ENCODE results near the gene STXBP6. TPM values are rescaled to one million over a fixed set of nuclear protein-coding genes. Genes with fewer than 3 reads are reported as not detected.

Gene STXBP6
- total RNA-seq, 4 donors from 2014 or later = 7.1 to 16.8 (median 8.9) TPM

- no peaks in the 10 kb centered on the region for H3K9me3 ChIP-seq
- no peak overlapping the region for H3K4me3 ChIP-seq
- no peaks in the 10 kb centered on the region for H3K36me3 ChIP-seq
- no peaks in the 10 kb centered on the region for H3K27me3 ChIP-seq
- in situ Hi-C loops (cut with MboI; ENCODE audit: low pct_ligation_motif_present in 1 of 4, low pct_unique_long_range_greater_than_20kb in 1 of 4, low sequenced_read_pairs in 3 of 4) = no loop called here
- DNase-seq = no peak
- intact Hi-C loops (cut with DNase I; ENCODE audit: low total_unique reads) = no loop called here
- no peak overlapping the region for H3K27ac ChIP-seq
- TF ChIP-seq EP300 (IDR thresholded peaks at IDR 0.05; ENCODE audit: low read depth) = no peak
- H3K4me1 ChIP-seq = no peaks in the 10 kb centered on the region
- WGBS, 2 donors (ENCODE audit: low coverage in 1 of 2) = 75 to 76% methylated on average over 2 to 4 of the region's 4 CpGs
Measured at GRCh38 chr14:25074099-25074685, 24.2 kb upstream of the STXBP6 start.

GRCh38 chr14:25069879-25070278 is 19.9 kb upstream of the STXBP6 start:
- in situ Hi-C loops (cut with MboI; ENCODE audit: low pct_ligation_motif_present in 1 of 4, low pct_unique_long_range_greater_than_20kb in 1 of 4, low sequenced_read_pairs in 3 of 4) = no loop called here
- DNase-seq = no peak
- no peaks in the 10 kb centered on the region for H3K4me1 ChIP-seq
- H3K4me3 ChIP-seq = no peak overlapping the region
- no peaks in the 10 kb centered on the region for H3K27me3 ChIP-seq
- intact Hi-C loops (cut with DNase I; ENCODE audit: low total_unique reads) = no loop called here
- no peak overlapping the region for H3K27ac ChIP-seq
- no peak for TF ChIP-seq POLR2AphosphoS5 (IDR thresholded peaks at IDR 0.05)
- no peak for TF ChIP-seq POLR2A (IDR thresholded peaks at IDR 0.05)
- TF ChIP-seq CTCF (IDR thresholded peaks at IDR 0.05) = no peak
- no peak for TF ChIP-seq EP300 (IDR thresholded peaks at IDR 0.05; ENCODE audit: low read depth)
- 89 to 100% methylated on average over 2 to 7 of the region's 7 CpGs for WGBS, 2 donors (ENCODE audit: low coverage in 1 of 2)
- H3K36me3 ChIP-seq = no peaks in the 10 kb centered on the region
- H3K9me3 ChIP-seq = no peaks in the 10 kb centered on the region

GRCh38 chr14:25067600-25067999 is 17.7 kb upstream of the STXBP6 start:
- no peak overlapping the region for H3K4me3 ChIP-seq
- DNase-seq = no peak
- 83 to 88% methylated on average over 2 of the region's 2 CpGs for WGBS, 2 donors (ENCODE audit: low coverage in 1 of 2)
- no peaks in the 10 kb centered on the region for H3K4me1 ChIP-seq
- no peaks in the 10 kb centered on the region for H3K36me3 ChIP-seq
- H3K27me3 ChIP-seq = no peaks in the 10 kb centered on the region
- TF ChIP-seq POLR2A (IDR thresholded peaks at IDR 0.05) = no peak
- no peak for TF ChIP-seq CTCF (IDR thresholded peaks at IDR 0.05)
- TF ChIP-seq POLR2AphosphoS5 (IDR thresholded peaks at IDR 0.05) = no peak
- no peak for TF ChIP-seq EP300 (IDR thresholded peaks at IDR 0.05; ENCODE audit: low read depth)
- intact Hi-C loops (cut with DNase I; ENCODE audit: low total_unique reads) (no loop called here), in situ Hi-C loops (cut with MboI; ENCODE audit: low pct_ligation_motif_present in 1 of 4, low pct_unique_long_range_greater_than_20kb in 1 of 4, low sequenced_read_pairs in 3 of 4) (no loop called here)
- H3K27ac ChIP-seq = no peak overlapping the region
- H3K9me3 ChIP-seq = no peaks in the 10 kb centered on the region

GRCh38 chr14:25062022-25062321 is 12.0 kb upstream of the STXBP6 start:
- H3K36me3 ChIP-seq = no peaks in the 10 kb centered on the region
- 88 to 92% methylated on average over 3 of the region's 3 CpGs for WGBS, 2 donors (ENCODE audit: low coverage in 1 of 2)
- H3K4me1 ChIP-seq = no peaks in the 10 kb centered on the region
- H3K27me3 ChIP-seq = no peaks in the 10 kb centered on the region
- TF ChIP-seq CTCF (IDR thresholded peaks at IDR 0.05) (no peak), EP300 (IDR thresholded peaks at IDR 0.05; ENCODE audit: low read depth) (no peak), POLR2AphosphoS5 (IDR thresholded peaks at IDR 0.05) (no peak), POLR2A (IDR thresholded peaks at IDR 0.05) (no peak)
- no peak overlapping the region for H3K4me3 ChIP-seq
- no peak for DNase-seq
- H3K27ac ChIP-seq = no peak overlapping the region
- H3K9me3 ChIP-seq = no peaks in the 10 kb centered on the region
- in situ Hi-C loops (cut with MboI; ENCODE audit: low pct_ligation_motif_present in 1 of 4, low pct_unique_long_range_greater_than_20kb in 1 of 4, low sequenced_read_pairs in 3 of 4) = no loop called here
- intact Hi-C loops (cut with DNase I; ENCODE audit: low total_unique reads) = no loop called here

- H3K27ac ChIP-seq = no peak overlapping the region
- 90% methylated on average over 1 of the region's 1 CpG; no CpG with 5 or more reads in 1 of the 2 donors for WGBS, 2 donors (ENCODE audit: low coverage in 1 of 2)
- H3K27me3 ChIP-seq = no peaks in the 10 kb centered on the region
- in situ Hi-C loops (cut with MboI; ENCODE audit: low pct_ligation_motif_present in 1 of 4, low pct_unique_long_range_greater_than_20kb in 1 of 4, low sequenced_read_pairs in 3 of 4) = no loop called here
- H3K9me3 ChIP-seq = no peaks in the 10 kb centered on the region
- DNase-seq = no peak
- TF ChIP-seq POLR2AphosphoS5 (IDR thresholded peaks at IDR 0.05) (no peak), POLR2A (IDR thresholded peaks at IDR 0.05) (no peak), CTCF (IDR thresholded peaks at IDR 0.05) (no peak), EP300 (IDR thresholded peaks at IDR 0.05; ENCODE audit: low read depth) (no peak)
- no peak overlapping the region for H3K4me3 ChIP-seq
- intact Hi-C loops (cut with DNase I; ENCODE audit: low total_unique reads) = no loop called here
- H3K36me3 ChIP-seq = no peaks in the 10 kb centered on the region
- H3K4me1 ChIP-seq = peaks cover 0 to 16% (median 2%) of the 10 kb centered on the region in 4 donors
Measured at GRCh38 chr14:25056688-25057078, 6.7 kb upstream of the STXBP6 start.
